Heart right ventricle (tissue), 16 donors: Measurements from ENCODE around the gene TRABD. TPM values are rescaled to one million over a fixed set of nuclear protein-coding genes. Genes with fewer than 3 reads are reported as not detected.

Experiments used
- ATAC-seq, 8 donors: fragments of 200-7000 bp; cut with Tn5 transposase; one replicate each; pipeline ENCODE4 v1.9.1; 2020; ENCODE audit warnings: mild to moderate bottlenecking in 8 of 8, moderate library complexity in 8 of 8, moderate number of reproducible peaks in 1 of 8
- DNase-seq, 2 donors: peaks; one replicate each; pipeline ENCODE4 v3.0.0-alpha.2; 2020
- H3K27ac ChIP-seq, 10 donors: fragments of 200-600 bp; sonication (generic) in 2 of 10; one replicate each; pipeline versions ENCODE4 v1.5.0 to v1.8.0; 2020 to 2022; ENCODE audit warnings: mild to moderate bottlenecking in 3 of 10
- H3K27me3 ChIP-seq, 7 donors: fragments of 200-600 bp; one replicate each; pipeline ENCODE4 v1.8.0; 2021 to 2022; ENCODE audit warnings: mild to moderate bottlenecking in 2 of 7
- H3K36me3 ChIP-seq, 9 donors: fragments of 200-600 bp; sonication (generic) in 1 of 9; one replicate each; pipeline versions ENCODE4 v1.5.0 to v1.8.0; 2020 to 2022; ENCODE audit warnings: mild to moderate bottlenecking in 2 of 9
- H3K4me1 ChIP-seq, 9 donors: fragments of 200-600 bp; sonication (generic) in 1 of 9; one replicate each; pipeline versions ENCODE4 v1.5.0 to v1.8.0; 2020 to 2022; ENCODE audit warnings: mild to moderate bottlenecking in 4 of 9
- H3K4me3 ChIP-seq, 10 donors: fragments of 200-600 bp; sonication (generic) in 2 of 10; one replicate each; pipeline versions ENCODE4 v1.5.0 to v1.8.0; 2020 to 2022; ENCODE audit warnings: mild to moderate bottlenecking in 7 of 10, moderate library complexity in 2 of 10
- H3K9me3 ChIP-seq, 11 donors: fragments of 200-600 bp in 10 of 11; sonication (generic) in 2 of 11; one replicate each; pipeline versions ENCODE4 v1.5.0 to v1.8.0; 2013 to 2022; ENCODE audit warnings: mild to moderate bottlenecking in 2 of 11, control low read depth in 1 of 11, moderate library complexity in 1 of 11
- WGBS, 2 donors: extraction: QIAGEN DNeasy Blood & Tissue Kit; methylation state at CpG; one replicate each; pipeline ENCODE4 v1.1.7; 2013; ENCODE audit warnings: inconsistent platforms in 1 of 2; 5-methylcytosine and 5-hydroxymethylcytosine counted together
- intact Hi-C, 10 donors: fragments of 100-400 bp; cut with DNase I; formaldehyde crosslinking; loops; one replicate each; pipeline versions ENCODE4 v1.11.1 to v1.14.2; 2022
- polyA plus RNA-seq, 2 donors: library from polyadenylated mRNA; stranded (reverse); fragments of 200-250 nt; gene quantifications; one replicate each; pipeline ENCODE4 v1.2.3, GENCODE V29; 2013
- total RNA-seq, 10 donors: library from RNA; stranded (reverse); fragmentation: NEBNext Ultra II Directional in 3 of 10; extraction: Animal tissue kit (Norgen Biotek cat#: 25700) in 3 of 10; gene quantifications; one replicate each; pipeline versions ENCODE4 v1.2.1 to v1.2.4, GENCODE V29; 2021 to 2023
- TF ChIP-seq, protein P1 (sequence below), 9 donors: fragments of 200-600 bp; sonication (generic) in 2 of 9; IDR thresholded peaks; one replicate each; pipeline versions ENCODE4 v1.5.0 to v1.8.0; 2021 to 2022; ENCODE audit warnings: antibody characterized with exemption in 9 of 9, mild to moderate bottlenecking in 5 of 9, moderate library complexity in 1 of 9
- donor health status: Arrhythmogenic right ventricular cardiomyopathy.
- donor health status: ischemic (EF 13 %, LVEDD 7.1; RV severe dilation, severe dysfunction).
- donor health status: healthy with polysubstance abuse.
- donor health status: DM: no; HTN: yes; CAD: no.
- donor health status: DM: no; HTN: no; CAD: no.
- donor health status: ischemic (EF 25% LVEDD 6.9; RV normal size, moderate dysfunction).
- donor health status: ischemic (EF 25% LVEDD 5.7; RV mildly dilated, moderate dysfunction).
- donor health status: healthy.
- donor health status: DM: yes; HTN: yes; CAD: no.
- donor health status: Ischemic cardiomyopathy.
- donor health status: ischemic (EF 35%, LVEDD 5.7; RV mildly dilated, moderate dysfunction).
- donor health status: nonischemic (EF 11% LVEDD 7.7; RV severe dilation, severe dysfunction).
- donor health status: DM: yes; HTN: yes; CAD: no.
- donor health status: PGD.
- donor health status: ischemic (EF 29% LVEDD 5.4; RV normal size, mild dysfunction).
- donor health status: nonischemic (EF 23%, LVEDD 6.1; RV moderate dilation, normal function).

The TRABD gene
- total and polyA plus RNA-seq, 12 donors: 13.6 to 40.8 (median 19.0) TPM

DNA sequence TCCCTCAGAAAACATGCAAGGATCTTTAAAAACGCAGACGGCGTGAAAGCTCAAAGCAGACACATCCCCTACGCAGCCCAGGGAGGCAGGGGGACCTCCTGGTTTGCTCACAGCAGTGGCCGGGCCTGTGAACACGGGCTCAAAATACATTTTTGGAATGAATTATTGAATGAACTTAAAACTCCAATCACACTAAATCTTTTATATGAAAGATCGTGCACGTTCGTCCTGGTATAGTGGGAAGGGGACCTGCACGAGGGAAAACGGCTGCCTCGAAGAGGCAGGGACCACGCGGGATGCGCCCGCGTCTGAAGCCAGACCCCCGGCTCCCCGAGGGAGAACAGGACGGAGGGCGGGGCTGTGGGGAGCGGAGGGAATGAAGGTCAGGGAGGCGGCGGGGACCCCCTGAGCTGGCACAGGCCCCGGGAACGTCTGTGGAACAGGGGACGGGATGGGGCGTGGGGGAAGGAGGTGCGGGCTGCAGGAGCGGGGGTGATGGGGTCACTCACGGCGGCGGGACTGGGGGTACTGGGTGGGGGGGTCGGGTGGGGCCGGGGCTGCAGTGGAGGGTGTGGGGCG is 16.4 kb upstream of the TRABD start:
- ATAC-seq (no peak), DNase-seq (no peak)
- WGBS, 2 donors: 6 to 7% methylated on average over 33 to 36 of the region's 36 CpGs
- Histone ChIP-seq H3K4me3 (peak overlapping the region in 7 of 10 donors; percentile 28 to 45 (median 40)), H3K27ac (no peak overlapping the region), H3K36me3 (no peaks in the 10 kb centered on the region), H3K4me1 (peaks cover 0 to 13% (median 6%) of the 10 kb centered on the region in 9 donors), H3K9me3 (no peaks in the 10 kb centered on the region), H3K27me3 (peaks cover 5 to 50% (median 40%) of the 10 kb centered on the region in 7 donors)
- TF ChIP-seq, protein P1, sequence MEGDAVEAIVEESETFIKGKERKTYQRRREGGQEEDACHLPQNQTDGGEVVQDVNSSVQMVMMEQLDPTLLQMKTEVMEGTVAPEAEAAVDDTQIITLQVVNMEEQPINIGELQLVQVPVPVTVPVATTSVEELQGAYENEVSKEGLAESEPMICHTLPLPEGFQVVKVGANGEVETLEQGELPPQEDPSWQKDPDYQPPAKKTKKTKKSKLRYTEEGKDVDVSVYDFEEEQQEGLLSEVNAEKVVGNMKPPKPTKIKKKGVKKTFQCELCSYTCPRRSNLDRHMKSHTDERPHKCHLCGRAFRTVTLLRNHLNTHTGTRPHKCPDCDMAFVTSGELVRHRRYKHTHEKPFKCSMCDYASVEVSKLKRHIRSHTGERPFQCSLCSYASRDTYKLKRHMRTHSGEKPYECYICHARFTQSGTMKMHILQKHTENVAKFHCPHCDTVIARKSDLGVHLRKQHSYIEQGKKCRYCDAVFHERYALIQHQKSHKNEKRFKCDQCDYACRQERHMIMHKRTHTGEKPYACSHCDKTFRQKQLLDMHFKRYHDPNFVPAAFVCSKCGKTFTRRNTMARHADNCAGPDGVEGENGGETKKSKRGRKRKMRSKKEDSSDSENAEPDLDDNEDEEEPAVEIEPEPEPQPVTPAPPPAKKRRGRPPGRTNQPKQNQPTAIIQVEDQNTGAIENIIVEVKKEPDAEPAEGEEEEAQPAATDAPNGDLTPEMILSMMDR (IDR thresholded peaks at IDR 0.05): no peak
- intact Hi-C loops: no loop called here

DNA sequence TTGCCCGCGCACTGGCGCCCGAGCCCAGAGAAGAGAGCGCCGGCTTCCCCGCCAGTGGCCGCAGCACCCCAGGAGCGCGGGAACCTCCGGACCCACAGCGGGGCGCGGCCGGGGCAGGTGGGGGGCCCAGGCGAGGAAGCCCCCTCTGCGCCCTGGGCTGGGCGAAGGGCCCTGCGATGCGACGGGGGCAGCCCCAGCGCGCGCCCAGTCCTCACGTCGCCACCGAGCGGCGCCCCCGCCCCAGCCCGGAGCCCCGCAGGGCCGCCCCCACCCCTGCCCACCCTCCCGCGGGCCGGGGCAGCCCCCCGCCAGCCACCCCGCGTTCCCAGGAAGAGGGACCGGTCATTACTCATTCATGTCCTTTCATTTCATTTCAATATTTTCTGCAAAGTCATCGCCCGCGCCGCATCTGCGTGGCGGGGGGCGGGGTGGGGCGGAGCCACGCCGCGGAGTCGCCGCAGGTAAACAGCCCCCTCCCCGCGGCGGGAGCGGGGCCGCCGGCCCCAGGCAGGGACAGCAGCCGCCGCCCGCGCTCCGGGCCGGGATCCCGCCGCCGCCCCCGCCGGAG is 15.9 kb upstream of the TRABD start:
- no peak for ATAC-seq

DNA sequence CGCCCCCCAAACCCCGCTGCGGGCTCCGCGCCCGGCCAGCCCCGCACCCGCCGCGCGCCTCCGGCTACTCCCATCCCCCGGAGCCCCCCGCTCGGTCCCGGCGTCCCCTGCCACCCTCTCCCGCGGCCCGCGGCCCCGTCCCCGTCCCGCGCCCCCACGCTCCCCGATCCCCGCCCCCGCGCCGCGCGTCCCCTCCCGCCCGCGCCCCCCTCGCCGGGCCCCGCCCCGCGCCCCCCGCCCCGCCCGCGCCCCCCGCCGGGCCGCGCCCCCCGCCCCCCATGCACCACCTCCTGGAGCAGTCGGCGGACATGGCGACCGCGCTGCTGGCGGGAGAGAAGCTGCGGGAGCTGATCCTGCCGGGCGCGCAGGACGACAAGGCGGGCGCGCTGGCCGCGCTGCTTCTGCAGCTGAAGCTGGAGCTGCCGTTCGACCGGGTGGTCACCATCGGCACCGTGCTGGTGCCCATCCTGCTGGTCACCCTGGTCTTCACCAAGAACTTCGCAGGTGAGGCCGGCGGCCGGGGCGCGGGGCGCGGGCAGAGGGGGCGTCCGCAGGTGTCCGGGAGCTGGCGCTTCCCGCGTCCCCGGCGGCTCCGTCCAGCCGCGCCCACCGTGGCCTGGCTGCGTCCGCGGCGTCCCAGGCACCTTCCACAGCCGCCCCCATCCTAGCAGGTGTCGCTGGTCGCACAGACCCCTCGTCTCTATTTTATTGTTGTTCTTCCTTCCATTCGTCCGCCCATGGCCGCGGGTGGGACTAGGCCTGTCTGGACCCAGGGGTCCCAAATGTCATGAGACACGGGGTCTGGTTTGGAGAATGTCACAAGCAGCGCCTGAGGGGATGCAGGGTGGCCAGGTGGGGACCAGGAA is 15.0 kb upstream of the TRABD start, which contains the start of gene PANX2:
TSS of gene PANX2 (plus strand) at position 279 of the 866 bp plus-strand sequence. CDS start at position 279, 0 bp downstream.
- no peak for DNase-seq
- Histone ChIP-seq H3K27me3 (peaks cover 5 to 58% (median 47%) of the 10 kb centered on the region in 7 donors), H3K4me3 (peak within 1 kb of the TSS in 9 of 10 donors; percentile 28 to 45 (median 40)), H3K4me1 (peaks cover 0 to 13% (median 6%) of the 10 kb centered on the region in 9 donors), H3K36me3 (no peaks in the 10 kb centered on the region), H3K9me3 (no peaks in the 10 kb centered on the region), H3K27ac (no peak within 1 kb of the TSS)
- TF ChIP-seq, protein P1 (IDR thresholded peaks at IDR 0.05): no peak
- ATAC-seq: no peak
- WGBS, 2 donors: 5 to 7% methylated on average over 53 to 104 of the region's 105 CpGs
- intact Hi-C loops: no loop called here

More for the DNA sequence above, 15.9 kb upstream of the TRABD start:
- peaks cover 0 to 13% (median 6%) of the 10 kb centered on the region in 9 donors for H3K4me1 ChIP-seq
- TF ChIP-seq, protein P1 (IDR thresholded peaks at IDR 0.05): no peak
- H3K36me3 ChIP-seq: no peaks in the 10 kb centered on the region
- no peaks in the 10 kb centered on the region for H3K9me3 ChIP-seq
- intact Hi-C loops: no loop called here
- peaks cover 5 to 55% (median 45%) of the 10 kb centered on the region in 7 donors for H3K27me3 ChIP-seq
- peak overlapping the region in 9 of 10 donors; percentile 28 to 45 (median 40) for H3K4me3 ChIP-seq
- WGBS, 2 donors: 1% methylated on average over 33 to 69 of the region's 70 CpGs
- DNase-seq: no peak
- no peak overlapping the region for H3K27ac ChIP-seq

DNA sequence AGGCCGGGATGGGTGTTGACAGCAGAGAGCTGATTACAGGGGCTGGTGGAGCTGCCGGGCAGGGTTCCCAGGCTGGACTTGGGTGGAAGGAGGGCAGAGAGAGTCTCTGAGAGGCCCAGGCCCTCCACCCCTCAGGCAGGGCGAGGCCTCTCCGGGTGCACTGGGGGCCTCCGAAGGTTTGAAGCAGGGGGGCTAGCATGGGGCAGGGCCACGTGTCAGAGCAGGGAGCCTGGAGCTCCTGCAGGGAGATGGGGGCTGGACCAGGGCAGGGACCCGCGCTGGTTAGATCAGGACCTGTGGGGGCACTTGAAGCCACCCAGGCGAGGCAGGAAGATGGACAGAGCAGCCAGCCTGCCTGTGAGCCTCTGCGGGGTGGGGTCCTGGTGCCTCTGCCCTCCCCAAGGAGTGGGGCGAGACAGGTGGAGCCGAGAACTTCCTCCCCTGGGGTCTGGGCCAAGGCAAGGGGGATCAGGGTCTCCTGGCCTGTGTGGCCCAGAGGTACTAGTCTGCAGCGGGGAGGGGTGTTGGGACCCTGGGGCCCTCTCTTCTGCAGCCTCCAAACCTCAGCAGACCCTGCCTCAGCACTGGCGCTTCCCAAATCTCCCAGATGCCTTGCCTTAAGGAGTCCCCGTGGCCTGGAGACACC is 14.3 kb upstream of the TRABD start:
- peaks cover 5 to 59% (median 52%) of the 10 kb centered on the region in 7 donors for H3K27me3 ChIP-seq
- H3K9me3 ChIP-seq: no peaks in the 10 kb centered on the region
- ATAC-seq (peak in 3 of 8 donors; percentile 32 to 48 (median 38)), DNase-seq (no peak)
- TF ChIP-seq, protein P1 (IDR thresholded peaks at IDR 0.05): no peak
- WGBS, 2 donors: 59 to 64% methylated on average over 13 to 15 of the region's 15 CpGs
- H3K4me3 ChIP-seq: peak overlapping the region in 1 of 10 donors; percentile 45
- no peak overlapping the region for H3K27ac ChIP-seq
- intact Hi-C loops: no loop called here
- H3K4me1 ChIP-seq: peaks cover 0 to 13% (median 6%) of the 10 kb centered on the region in 9 donors
- H3K36me3 ChIP-seq: no peaks in the 10 kb centered on the region
